SJCRH30 (cell line): Measurements from ENCODE around the gene PLA2G4E. TPM values are rescaled to one million over a fixed set of nuclear protein-coding genes. Genes with fewer than 3 reads are reported as not detected.
A peak's percentile ranks its signal among the peaks of the same experiment; 100 is the strongest.

Source experiments
- DNase-seq, 2 experiments: peaks; one replicate each; pipeline ENCODE4 v3.0.0-alpha.2; 2015 to 2020
- H3K27ac ChIP-seq: fragments of 250-450 bp; sonication (Bioruptor Pico); 2 replicates; pipeline ENCODE4 v1.5.1; 2020; ENCODE audit warnings: mild to moderate bottlenecking, moderate library complexity
- H3K27me3 ChIP-seq: fragments of 250-450 bp; sonication (Bioruptor Pico); 2 replicates; pipeline ENCODE4 v1.5.1; 2020; ENCODE audit warnings: mild to moderate bottlenecking, moderate library complexity
- H3K36me3 ChIP-seq: fragments of 250-450 bp; sonication (Bioruptor Pico); 2 replicates; pipeline ENCODE4 v1.5.1; 2020; ENCODE audit warnings: mild to moderate bottlenecking, moderate library complexity
- H3K4me1 ChIP-seq: fragments of 250-450 bp; sonication (Bioruptor Pico); 2 replicates; pipeline ENCODE4 v1.5.1; 2020; ENCODE audit warnings: mild to moderate bottlenecking, moderate library complexity
- H3K4me3 ChIP-seq: fragments of 250-450 bp; sonication (Bioruptor Pico); 2 replicates; pipeline ENCODE4 v1.5.1; 2020; ENCODE audit warnings: mild to moderate bottlenecking, moderate library complexity
- H3K9me3 ChIP-seq: fragments of 250-450 bp; sonication (Bioruptor Pico); replicated peaks from 2 replicates; pipeline ENCODE4 v1.5.1; 2020; ENCODE audit warnings: mild to moderate bottlenecking, moderate library complexity
- total RNA-seq: library from RNA; depleted of rRNA; stranded (reverse); fragments of >200 nt; shearing (Covaris generic); gene quantifications from 2 replicates; pipeline ENCODE4 v1.2.3, GENCODE V29; 2014; rRNA removed

The PLA2G4E gene
- total RNA-seq = not detected in 2 replicates

GRCh38 chr15:42020713-42021273 is at the start of gene PLA2G4E:
Gene PLA2G4E, minus strand, starts transcription at chr15:42021042. Its CDS starts 12 bp downstream, at chr15:42021030.
- no peaks in the 10 kb centered on the region for H3K27me3 ChIP-seq
- no peaks in the 10 kb centered on the region for H3K9me3 ChIP-seq
- DNase-seq = no peak
- H3K36me3 ChIP-seq = no peaks in the 10 kb centered on the region
- H3K27ac ChIP-seq = no peak within 1 kb of the TSS
- H3K4me3 ChIP-seq = no peak within 1 kb of the TSS
- H3K4me1 ChIP-seq = no peaks in the 10 kb centered on the region

DNA sequence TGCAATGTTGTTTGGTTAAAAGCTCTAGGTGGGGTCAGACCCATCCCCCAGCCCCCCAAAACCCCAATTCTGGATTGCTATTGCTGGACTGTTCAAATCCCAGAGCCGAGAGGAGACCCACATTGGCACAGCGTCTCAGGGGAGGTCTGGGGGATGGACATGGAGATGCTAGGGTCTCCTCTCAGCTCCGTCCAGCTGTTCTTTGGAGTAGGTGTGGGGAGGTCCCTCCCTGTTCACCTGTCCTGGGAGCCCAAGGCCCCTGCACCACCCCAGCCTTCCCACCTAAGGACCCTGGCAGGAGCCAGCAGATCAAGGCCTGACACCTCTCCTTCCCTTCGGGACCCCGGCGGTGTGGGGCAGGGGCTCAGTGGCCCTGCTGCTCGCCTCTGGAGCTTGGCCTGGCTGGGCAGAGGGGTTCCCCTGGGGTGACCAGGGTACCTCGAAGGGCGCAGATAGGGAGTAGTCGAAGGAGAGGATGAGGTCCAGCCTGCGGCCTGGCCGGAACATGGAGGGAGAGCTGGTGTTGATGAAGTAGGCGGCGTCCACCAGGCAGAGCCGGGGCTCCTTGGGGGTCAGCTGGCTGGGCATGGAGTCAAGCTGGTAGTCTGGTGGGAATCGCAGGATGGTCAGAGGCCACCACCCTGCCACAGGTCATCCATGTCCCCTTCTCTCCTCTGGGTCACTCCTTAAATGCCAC is 49.6 kb upstream of the PLA2G4E start:
- H3K9me3 ChIP-seq = no peaks in the 10 kb centered on the region
- H3K4me1 ChIP-seq = peaks cover 10% of the 10 kb centered on the region
- no peak for DNase-seq
- H3K36me3 ChIP-seq = no peaks in the 10 kb centered on the region
- H3K27me3 ChIP-seq = no peaks in the 10 kb centered on the region
- H3K4me3 ChIP-seq = no peak overlapping the region
- no peak overlapping the region for H3K27ac ChIP-seq

GRCh38 chr15:42069496-42070278 is 48.8 kb upstream of the PLA2G4E start:
- peaks cover 12% of the 10 kb centered on the region for H3K4me1 ChIP-seq
- no peak for DNase-seq
- H3K27me3 ChIP-seq = no peaks in the 10 kb centered on the region
- no peaks in the 10 kb centered on the region for H3K9me3 ChIP-seq
- no peaks in the 10 kb centered on the region for H3K36me3 ChIP-seq
- no peak overlapping the region for H3K4me3 ChIP-seq
- no peak overlapping the region for H3K27ac ChIP-seq

- Histone ChIP-seq H3K36me3 (no peaks in the 10 kb centered on the region), H3K27ac (no peak overlapping the region), H3K9me3 (no peaks in the 10 kb centered on the region), H3K4me3 (no peak overlapping the region), H3K4me1 (peaks cover 19% of the 10 kb centered on the region), H3K27me3 (no peaks in the 10 kb centered on the region)
- DNase-seq = no peak
Observed at GRCh38 chr15:42069025-42069424, 48.2 kb upstream of the PLA2G4E start.

GRCh38 chr15:42068601-42069000 is 47.8 kb upstream of the PLA2G4E start:
- Histone ChIP-seq H3K27me3 (no peaks in the 10 kb centered on the region), H3K27ac (no peak overlapping the region), H3K36me3 (no peaks in the 10 kb centered on the region), H3K9me3 (no peaks in the 10 kb centered on the region), H3K4me1 (peaks cover 19% of the 10 kb centered on the region), H3K4me3 (no peak overlapping the region)
- no peak for DNase-seq

DNA sequence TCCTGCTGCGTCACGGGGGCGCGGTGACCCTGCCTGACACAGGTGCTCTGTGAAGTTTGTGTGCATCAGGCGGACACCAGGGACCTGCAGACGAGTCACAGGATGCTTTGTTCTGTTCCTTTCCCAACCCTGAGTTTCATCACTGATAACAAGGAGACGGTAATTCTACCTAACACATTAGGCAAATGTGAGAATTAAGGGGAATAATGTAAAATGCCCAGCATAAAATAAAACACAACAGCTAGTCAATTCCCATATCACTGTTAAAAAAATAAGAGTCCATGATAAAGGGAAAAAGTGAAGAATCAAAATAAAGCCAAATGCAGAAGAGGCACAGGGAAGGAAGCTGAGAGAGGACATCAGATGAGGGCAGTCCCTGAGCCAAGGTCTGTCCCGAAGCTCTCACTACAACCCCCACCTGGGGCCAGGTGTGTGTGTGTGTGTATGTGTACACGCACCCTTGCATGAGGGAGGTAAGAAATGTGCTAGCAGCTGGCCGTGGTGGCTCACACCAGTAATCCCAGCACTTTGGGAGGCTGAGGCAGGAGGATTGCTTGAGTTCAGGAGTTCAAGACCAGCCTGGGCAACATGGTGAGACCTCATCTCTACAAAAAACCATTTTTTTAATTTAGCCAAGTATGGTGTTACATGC is 46.0 kb upstream of the PLA2G4E start:
- DNase-seq = no peak
- Histone ChIP-seq H3K4me3 (no peak overlapping the region), H3K36me3 (no peaks in the 10 kb centered on the region), H3K4me1 (peaks cover 19% of the 10 kb centered on the region), H3K9me3 (no peaks in the 10 kb centered on the region), H3K27ac (no peak overlapping the region), H3K27me3 (no peaks in the 10 kb centered on the region)

GRCh38 chr15:42065468-42065867 is 44.6 kb upstream of the PLA2G4E start:
- H3K4me3 ChIP-seq = no peak overlapping the region
- DNase-seq = no peak
- no peaks in the 10 kb centered on the region for H3K9me3 ChIP-seq
- H3K4me1 ChIP-seq = peaks cover 19% of the 10 kb centered on the region
- peak overlapping the region; percentile 9; the same call in 1 of the 2 replicates for H3K27ac ChIP-seq
- H3K36me3 ChIP-seq = no peaks in the 10 kb centered on the region
- no peaks in the 10 kb centered on the region for H3K27me3 ChIP-seq

DNA sequence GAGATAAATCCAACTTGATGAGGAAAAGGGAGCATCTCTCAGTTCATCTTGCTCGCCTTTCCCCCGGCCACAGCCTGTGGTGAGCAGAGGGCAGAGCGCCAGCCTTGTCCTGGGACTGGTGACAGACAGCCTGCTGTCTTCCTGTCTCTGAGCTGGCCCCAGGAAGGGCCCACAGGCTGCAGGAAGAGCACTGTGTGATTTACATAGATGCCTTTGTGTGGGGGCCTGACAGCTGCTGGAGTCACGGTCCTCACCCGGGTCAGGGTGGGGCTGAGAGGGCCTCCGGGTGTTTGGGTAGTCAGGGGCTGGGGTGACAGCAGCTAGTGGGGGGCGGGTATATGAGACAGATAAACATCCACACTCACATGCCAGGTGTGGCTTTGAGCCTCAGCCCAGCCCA is 44.2 kb upstream of the PLA2G4E start:
- Histone ChIP-seq H3K27me3 (no peaks in the 10 kb centered on the region), H3K4me3 (peak overlapping the region; percentile 2; the same call in 1 of the 2 replicates), H3K4me1 (peaks cover 19% of the 10 kb centered on the region), H3K9me3 (no peaks in the 10 kb centered on the region), H3K27ac (peak overlapping the region; percentile 9; the same call in 1 of the 2 replicates), H3K36me3 (no peaks in the 10 kb centered on the region)
- peak; percentile 95 to 96 for DNase-seq

DNA sequence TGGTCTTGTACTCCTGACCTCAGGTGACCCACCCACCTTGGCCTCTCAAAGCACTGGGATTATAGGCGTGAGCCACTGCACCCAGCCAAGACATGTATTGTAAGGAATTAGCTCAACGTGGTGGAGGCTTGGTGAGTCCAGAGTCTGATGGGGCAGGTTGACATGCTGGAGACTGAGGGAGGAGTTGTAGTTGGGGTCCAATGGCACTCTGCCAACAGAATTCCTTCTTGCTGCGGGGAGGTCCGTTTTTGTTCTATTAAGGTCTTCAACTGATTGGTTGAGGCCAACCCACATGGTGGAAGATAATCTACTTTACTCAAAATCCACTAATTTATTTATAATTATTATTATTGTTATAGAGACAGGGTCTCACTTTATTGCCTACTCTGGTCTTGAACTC is 43.4 kb upstream of the PLA2G4E start:
- Histone ChIP-seq H3K9me3 (no peaks in the 10 kb centered on the region; the same call in 1 of the 2 replicates), H3K4me3 (no peak overlapping the region), H3K4me1 (peaks cover 19% of the 10 kb centered on the region), H3K36me3 (no peaks in the 10 kb centered on the region), H3K27me3 (no peaks in the 10 kb centered on the region), H3K27ac (no peak overlapping the region; the same call in 1 of the 2 replicates)
- no peak for DNase-seq

DNA sequence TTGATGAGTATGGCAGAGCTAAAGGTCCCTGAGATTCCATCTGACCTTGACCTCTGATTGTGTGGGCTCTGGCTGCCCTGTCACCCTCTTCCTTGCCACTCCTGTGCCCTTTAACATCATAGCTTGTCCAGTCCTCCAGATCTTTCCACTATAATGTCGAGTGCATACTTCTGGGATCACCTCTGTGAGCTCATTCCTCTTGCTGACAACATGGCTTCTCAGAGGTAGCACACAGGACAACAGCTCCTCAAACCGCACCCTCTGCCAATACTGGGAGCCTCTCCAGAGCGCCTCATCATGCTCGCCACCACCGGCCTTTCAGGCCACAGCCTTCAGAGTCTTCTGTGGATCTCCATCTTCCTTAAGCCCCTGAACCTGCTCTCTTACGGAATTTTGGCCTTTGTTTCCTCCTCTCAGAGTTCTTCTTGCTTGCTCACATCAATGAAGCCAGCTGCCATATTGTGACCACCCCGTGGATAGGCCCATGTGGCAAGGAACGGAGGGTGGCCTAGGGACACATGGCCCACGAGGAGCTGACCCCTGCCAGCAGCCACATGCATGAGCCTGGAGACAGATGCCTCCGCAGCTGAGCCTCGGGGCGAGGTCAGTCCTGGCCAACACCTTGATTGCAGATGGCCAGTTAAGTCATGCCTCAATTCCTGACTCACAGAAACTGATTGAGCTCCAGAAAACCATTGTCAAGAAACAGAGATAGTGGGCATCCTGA is 42.4 kb upstream of the PLA2G4E start:
- no peak overlapping the region for H3K27ac ChIP-seq
- H3K27me3 ChIP-seq = no peaks in the 10 kb centered on the region
- no peaks in the 10 kb centered on the region for H3K36me3 ChIP-seq
- no peaks in the 10 kb centered on the region; the same call in 1 of the 2 replicates for H3K9me3 ChIP-seq
- H3K4me3 ChIP-seq = no peak overlapping the region
- peaks cover 19% of the 10 kb centered on the region for H3K4me1 ChIP-seq
- no peak for DNase-seq

- Histone ChIP-seq H3K36me3 (no peaks in the 10 kb centered on the region), H3K27me3 (no peaks in the 10 kb centered on the region), H3K4me1 (peaks cover 19% of the 10 kb centered on the region), H3K27ac (no peak overlapping the region), H3K4me3 (no peak overlapping the region), H3K9me3 (no peaks in the 10 kb centered on the region; the same call in 1 of the 2 replicates)
- no peak for DNase-seq
Observed at GRCh38 chr15:42062284-42062806, 41.5 kb upstream of the PLA2G4E start.

DNA sequence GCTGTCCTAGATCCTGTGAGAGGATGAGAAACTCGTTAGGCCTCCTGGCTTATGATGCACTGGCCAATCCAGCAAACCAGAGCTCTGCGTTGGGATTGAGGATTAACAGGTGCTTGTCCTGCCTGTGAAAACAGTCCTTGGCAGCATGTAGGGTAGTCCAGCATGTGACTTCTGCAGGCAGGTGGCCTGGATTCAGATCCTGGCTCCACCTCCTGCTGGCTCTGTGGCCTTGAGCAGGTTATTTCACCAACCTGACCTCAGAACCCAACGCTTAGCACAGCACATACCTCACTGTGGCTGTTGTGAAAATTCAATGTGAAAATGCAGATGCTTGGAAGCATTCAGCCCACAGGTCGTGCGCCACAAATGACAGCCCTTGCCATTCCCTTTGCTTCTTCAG is 40.0 kb upstream of the PLA2G4E start:
- DNase-seq = no peak

GRCh38 chr15:42060477-42060763 is 39.6 kb upstream of the PLA2G4E start:
- DNase-seq = no peak
- no peak overlapping the region for H3K4me3 ChIP-seq
- no peaks in the 10 kb centered on the region for H3K27me3 ChIP-seq

More for the DNA sequence above, 40.0 kb upstream of the PLA2G4E start:
- Histone ChIP-seq H3K27ac (no peak overlapping the region), H3K9me3 (no peaks in the 10 kb centered on the region; the same call in 1 of the 2 replicates), H3K27me3 (no peaks in the 10 kb centered on the region), H3K36me3 (no peaks in the 10 kb centered on the region), H3K4me1 (peaks cover 14% of the 10 kb centered on the region), H3K4me3 (no peak overlapping the region)

More at GRCh38 chr15:42060477-42060763, 39.6 kb upstream of the PLA2G4E start:
- Histone ChIP-seq H3K27ac (no peak overlapping the region), H3K9me3 (no peaks in the 10 kb centered on the region; the same call in 1 of the 2 replicates), H3K36me3 (no peaks in the 10 kb centered on the region), H3K4me1 (peaks cover 10% of the 10 kb centered on the region)
